ENCODE results near the gene UBR1. TPM values are rescaled to one million over a fixed set of nuclear protein-coding genes. Genes with fewer than 3 reads are reported as not detected.

Gene UBR1
- total RNA-seq, 4 donors from 2014 or later = 21.3 to 108 (median 34.2) TPM

DNA sequence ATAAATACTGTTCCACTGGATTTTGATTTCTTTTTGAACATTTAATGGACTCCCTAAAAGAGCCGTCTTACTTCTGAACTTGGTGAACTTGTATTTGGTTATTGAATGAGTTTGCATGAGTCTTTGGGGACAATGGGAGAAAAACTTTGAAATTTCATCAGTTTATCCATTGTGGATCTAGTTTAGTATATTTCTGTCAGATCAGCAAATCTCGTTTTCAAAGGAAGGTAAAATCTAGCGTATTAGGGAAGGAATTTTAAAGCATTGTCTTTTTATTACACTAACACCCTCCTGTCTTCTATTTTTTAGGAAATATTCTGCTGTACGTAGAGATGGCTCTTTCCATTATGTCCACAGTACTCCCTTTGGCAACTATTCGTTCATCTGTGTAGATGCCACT lies 40.3 kb upstream of the UBR1 start:
- peaks cover 0 to 51% (median 22%) of the 10 kb centered on the region in 4 donors for H3K36me3 ChIP-seq
- no peak overlapping the region for H3K27ac ChIP-seq
- H3K27me3 ChIP-seq = no peaks in the 10 kb centered on the region
- TF ChIP-seq, protein P1, sequence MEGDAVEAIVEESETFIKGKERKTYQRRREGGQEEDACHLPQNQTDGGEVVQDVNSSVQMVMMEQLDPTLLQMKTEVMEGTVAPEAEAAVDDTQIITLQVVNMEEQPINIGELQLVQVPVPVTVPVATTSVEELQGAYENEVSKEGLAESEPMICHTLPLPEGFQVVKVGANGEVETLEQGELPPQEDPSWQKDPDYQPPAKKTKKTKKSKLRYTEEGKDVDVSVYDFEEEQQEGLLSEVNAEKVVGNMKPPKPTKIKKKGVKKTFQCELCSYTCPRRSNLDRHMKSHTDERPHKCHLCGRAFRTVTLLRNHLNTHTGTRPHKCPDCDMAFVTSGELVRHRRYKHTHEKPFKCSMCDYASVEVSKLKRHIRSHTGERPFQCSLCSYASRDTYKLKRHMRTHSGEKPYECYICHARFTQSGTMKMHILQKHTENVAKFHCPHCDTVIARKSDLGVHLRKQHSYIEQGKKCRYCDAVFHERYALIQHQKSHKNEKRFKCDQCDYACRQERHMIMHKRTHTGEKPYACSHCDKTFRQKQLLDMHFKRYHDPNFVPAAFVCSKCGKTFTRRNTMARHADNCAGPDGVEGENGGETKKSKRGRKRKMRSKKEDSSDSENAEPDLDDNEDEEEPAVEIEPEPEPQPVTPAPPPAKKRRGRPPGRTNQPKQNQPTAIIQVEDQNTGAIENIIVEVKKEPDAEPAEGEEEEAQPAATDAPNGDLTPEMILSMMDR (IDR thresholded peaks at IDR 0.05) = no peak
- TF ChIP-seq POLR2AphosphoS5 (IDR thresholded peaks at IDR 0.05) = no peak
- TF ChIP-seq POLR2A (IDR thresholded peaks at IDR 0.05) = no peak
- TF ChIP-seq EP300 (IDR thresholded peaks at IDR 0.05; ENCODE audit: low read depth) = no peak
- H3K4me1 ChIP-seq = peaks cover 0 to 5% (median 0%) of the 10 kb centered on the region in 4 donors
- WGBS, 2 donors (ENCODE audit: low coverage in 1 of 2) = 91% methylated on average over 5 of the region's 5 CpGs
- no peak for DNase-seq
- intact Hi-C loops (cut with DNase I; ENCODE audit: low total_unique reads) = no loop called here
- H3K9me3 ChIP-seq = no peaks in the 10 kb centered on the region
- H3K4me3 ChIP-seq = no peak overlapping the region
- in situ Hi-C loops (cut with MboI; ENCODE audit: low pct_ligation_motif_present in 1 of 4, low pct_unique_long_range_greater_than_20kb in 1 of 4, low sequenced_read_pairs in 3 of 4) = no loop called here

DNA sequence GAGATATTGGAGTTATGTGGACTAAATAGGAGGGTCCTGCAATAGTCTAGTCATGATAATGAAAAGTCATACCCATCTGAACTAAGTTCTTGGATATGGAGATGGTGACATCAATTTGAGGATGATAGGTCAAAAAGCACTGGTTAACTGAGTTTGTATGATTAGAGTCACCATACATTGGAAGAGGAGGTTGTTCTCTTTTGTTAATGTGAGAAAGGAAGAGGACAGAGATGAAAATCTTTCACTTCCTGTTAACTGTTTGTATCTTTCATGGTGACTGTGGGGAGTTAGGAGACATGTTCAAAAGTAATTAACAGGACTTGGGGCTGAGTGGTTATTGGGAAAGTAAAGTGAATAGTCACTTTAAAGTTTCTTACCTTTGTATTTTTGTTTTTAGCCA lies 38.7 kb upstream of the UBR1 start:
- Histone ChIP-seq H3K9me3 (no peaks in the 10 kb centered on the region), H3K4me3 (no peak overlapping the region), H3K27me3 (no peaks in the 10 kb centered on the region), H3K4me1 (peaks cover 0 to 5% (median 0%) of the 10 kb centered on the region in 4 donors), H3K27ac (no peak overlapping the region), H3K36me3 (peaks cover 0 to 58% (median 24%) of the 10 kb centered on the region in 4 donors)
- TF ChIP-seq POLR2A (IDR thresholded peaks at IDR 0.05) (no peak), POLR2AphosphoS5 (IDR thresholded peaks at IDR 0.05) (no peak), EP300 (IDR thresholded peaks at IDR 0.05; ENCODE audit: low read depth) (no peak)
- TF ChIP-seq, protein P1 (IDR thresholded peaks at IDR 0.05) = no peak
- DNase-seq = no peak
- in situ Hi-C loops (cut with MboI; ENCODE audit: low pct_ligation_motif_present in 1 of 4, low pct_unique_long_range_greater_than_20kb in 1 of 4, low sequenced_read_pairs in 3 of 4) = no loop called here
- intact Hi-C loops (cut with DNase I; ENCODE audit: low total_unique reads) = no loop called here

GRCh38 chr15:43143203-43143941 lies 37.5 kb upstream of the UBR1 start:
- no peak for DNase-seq
- WGBS, 2 donors (ENCODE audit: low coverage in 1 of 2) = 88 to 90% methylated on average over 2 to 4 of the region's 4 CpGs
- intact Hi-C loops (cut with DNase I; ENCODE audit: low total_unique reads) = loop anchor here (2.0 kb wide), 1 partner anchor 65 kb away; no protein-coding TSS in a partner anchor
- no peaks in the 10 kb centered on the region for H3K9me3 ChIP-seq
- TF ChIP-seq, protein P1 (IDR thresholded peaks at IDR 0.05) = no peak
- TF ChIP-seq POLR2A (IDR thresholded peaks at IDR 0.05) (no peak), EP300 (IDR thresholded peaks at IDR 0.05; ENCODE audit: low read depth) (no peak), POLR2AphosphoS5 (IDR thresholded peaks at IDR 0.05) (no peak)
- H3K4me1 ChIP-seq = peaks cover 0 to 5% (median 0%) of the 10 kb centered on the region in 4 donors
- in situ Hi-C loops (cut with MboI; ENCODE audit: low pct_ligation_motif_present in 1 of 4, low pct_unique_long_range_greater_than_20kb in 1 of 4, low sequenced_read_pairs in 3 of 4) = no loop called here
- H3K27me3 ChIP-seq = no peaks in the 10 kb centered on the region
- no peak overlapping the region for H3K27ac ChIP-seq
- H3K4me3 ChIP-seq = no peak overlapping the region
- peaks cover 0 to 58% (median 24%) of the 10 kb centered on the region in 4 donors for H3K36me3 ChIP-seq

GRCh38 chr15:43135351-43135750 lies 29.5 kb upstream of the UBR1 start:
- H3K36me3 ChIP-seq = peaks cover 0 to 36% (median 13%) of the 10 kb centered on the region in 4 donors
- 84 to 85% methylated on average over 3 of the region's 3 CpGs for WGBS, 2 donors (ENCODE audit: low coverage in 1 of 2)
- peaks cover 4 to 24% (median 17%) of the 10 kb centered on the region in 4 donors for H3K4me1 ChIP-seq
- in situ Hi-C loops (cut with MboI; ENCODE audit: low pct_ligation_motif_present in 1 of 4, low pct_unique_long_range_greater_than_20kb in 1 of 4, low sequenced_read_pairs in 3 of 4) (no loop called here), intact Hi-C loops (cut with DNase I; ENCODE audit: low total_unique reads) (no loop called here)
- H3K27me3 ChIP-seq = no peaks in the 10 kb centered on the region
- H3K27ac ChIP-seq = no peak overlapping the region
- DNase-seq = no peak
- H3K9me3 ChIP-seq = no peaks in the 10 kb centered on the region
- H3K4me3 ChIP-seq = no peak overlapping the region
- TF ChIP-seq EP300 (IDR thresholded peaks at IDR 0.05; ENCODE audit: low read depth) (no peak), POLR2AphosphoS5 (IDR thresholded peaks at IDR 0.05) (no peak), POLR2A (IDR thresholded peaks at IDR 0.05) (no peak)
- TF ChIP-seq, protein P1 (IDR thresholded peaks at IDR 0.05) = no peak

Data from transverse colon (tissue), 4 donors.